Activated gamma-delta T cell treated with Interleukin-2 at 50 U/mL for 16 hours (primary cell): Measurements from ENCODE around the gene PARP14.
"Not testable (repeated sequence)": the region's sequence is repeated elsewhere in the genome, so short reads cannot be mapped to it uniquely, and the experiment has no call there.

Experiments
- DNase-seq: peaks from one replicate; pipeline ENCODE4 v3.0.0-alpha.2; 2020

The PARP14 gene

GRCh38 chr3:122679085-122679881 lies 1.4 kb upstream of the PARP14 start:
- DNase-seq, result peak; percentile 80

GRCh38 chr3:122679882-122680474 lies 661 bp upstream of the PARP14 start:
- no peak for DNase-seq

- no peak for DNase-seq
Measured at GRCh38 chr3:122681284-122681973, 790 bp downstream of the PARP14 start.

GRCh38 chr3:122681974-122682409 lies 1.4 kb downstream of the PARP14 start:
- DNase-seq, result no peak

GRCh38 chr3:122682778-122683411 lies 2.3 kb downstream of the PARP14 start:
- not testable (repeated sequence) for DNase-seq

GRCh38 chr3:122687298-122687697 lies 6.7 kb downstream of the PARP14 start:
- no peak for DNase-seq

- DNase-seq, result no peak
Measured at GRCh38 chr3:122688996-122689395, 8.4 kb downstream of the PARP14 start.

- no peak for DNase-seq
Measured at GRCh38 chr3:122689587-122689986, 8.9 kb downstream of the PARP14 start.

GRCh38 chr3:122690096-122690495 lies 9.5 kb downstream of the PARP14 start:
- no peak for DNase-seq

- DNase-seq, result no peak
Measured at GRCh38 chr3:122691195-122691594, 10.6 kb downstream of the PARP14 start.

GRCh38 chr3:122692674-122693073 lies 12.0 kb downstream of the PARP14 start:
- no peak for DNase-seq

- no peak for DNase-seq
Measured at GRCh38 chr3:122694966-122695365, 14.3 kb downstream of the PARP14 start.

GRCh38 chr3:122695927-122696561 lies 15.4 kb downstream of the PARP14 start:
- DNase-seq, result no peak

GRCh38 chr3:122697952-122698620 lies 17.4 kb downstream of the PARP14 start:
- no peak for DNase-seq

- DNase-seq, result no peak
Measured at GRCh38 chr3:122700193-122700592, 19.6 kb downstream of the PARP14 start.

GRCh38 chr3:122705379-122705778 lies 24.7 kb downstream of the PARP14 start:
- DNase-seq, result no peak

- not testable (repeated sequence) for DNase-seq
Measured at GRCh38 chr3:122710616-122711251, 30.1 kb downstream of the PARP14 start.

GRCh38 chr3:122714273-122714672 lies 33.6 kb downstream of the PARP14 start:
- DNase-seq, result no peak

GRCh38 chr3:122716667-122717066 lies 36.0 kb downstream of the PARP14 start:
- no peak for DNase-seq

GRCh38 chr3:122719273-122719921 lies 38.8 kb downstream of the PARP14 start:
- DNase-seq, result no peak

- DNase-seq, result no peak
Measured at GRCh38 chr3:122725106-122725505, 44.5 kb downstream of the PARP14 start.
